HG03039 (cell line): ENCODE measurements around the gene SUPT4H1.

Experiments
- ATAC-seq: cut with Tn5 transposase; IDR thresholded peaks from one replicate; pipeline ENCODE4 v1.9.1; 2021; ENCODE audit warnings: mild to moderate bottlenecking, moderate library complexity; ENCODE audit not compliant: unreplicated experiment

SUPT4H1 gene

DNA sequence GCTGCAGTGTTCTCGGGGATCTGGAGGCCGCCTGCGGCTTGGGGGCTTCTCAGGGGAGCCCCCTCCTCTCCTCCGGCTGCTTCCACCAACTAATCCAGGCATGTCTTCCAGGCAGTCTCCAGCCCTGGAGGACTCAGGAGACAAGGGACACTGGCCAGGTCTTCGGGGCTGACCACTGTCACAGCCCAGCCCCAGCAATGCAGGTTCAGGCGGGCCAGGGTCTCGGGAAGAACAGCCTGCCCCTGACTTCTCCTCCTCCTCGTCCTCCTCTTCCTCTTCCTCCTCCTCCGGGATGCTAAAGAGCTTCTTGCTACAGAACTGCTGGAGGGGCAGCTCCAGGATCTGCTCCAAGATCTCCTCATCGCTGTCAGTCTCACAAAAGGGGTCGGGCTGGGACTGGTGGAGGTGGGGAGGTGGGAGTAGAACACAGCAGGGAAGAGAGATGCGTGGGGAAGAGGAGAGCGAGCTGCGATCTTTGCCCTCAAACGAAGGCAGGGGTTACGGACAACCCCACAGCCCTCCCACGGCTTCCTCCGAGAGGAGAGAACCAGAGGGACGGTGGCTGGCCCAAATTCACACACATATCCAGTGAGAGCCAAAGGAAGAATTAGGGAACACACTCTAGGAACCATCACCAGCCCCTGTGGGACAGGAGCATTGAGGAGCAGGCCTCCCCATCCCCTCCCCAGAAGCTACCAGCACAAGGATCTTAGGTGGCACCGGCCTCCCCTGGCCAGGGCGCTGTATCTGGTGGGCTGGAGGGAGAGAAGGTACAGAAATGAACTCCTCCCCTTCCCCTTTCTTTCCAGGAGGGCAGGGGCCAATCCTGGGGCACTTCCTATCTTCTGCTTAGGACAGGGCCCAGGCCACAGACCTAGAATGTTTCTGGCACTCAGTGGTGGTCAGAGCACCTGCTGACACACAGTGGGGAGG is 42.8 kb downstream of the SUPT4H1 start:
- no peak for ATAC-seq

DNA sequence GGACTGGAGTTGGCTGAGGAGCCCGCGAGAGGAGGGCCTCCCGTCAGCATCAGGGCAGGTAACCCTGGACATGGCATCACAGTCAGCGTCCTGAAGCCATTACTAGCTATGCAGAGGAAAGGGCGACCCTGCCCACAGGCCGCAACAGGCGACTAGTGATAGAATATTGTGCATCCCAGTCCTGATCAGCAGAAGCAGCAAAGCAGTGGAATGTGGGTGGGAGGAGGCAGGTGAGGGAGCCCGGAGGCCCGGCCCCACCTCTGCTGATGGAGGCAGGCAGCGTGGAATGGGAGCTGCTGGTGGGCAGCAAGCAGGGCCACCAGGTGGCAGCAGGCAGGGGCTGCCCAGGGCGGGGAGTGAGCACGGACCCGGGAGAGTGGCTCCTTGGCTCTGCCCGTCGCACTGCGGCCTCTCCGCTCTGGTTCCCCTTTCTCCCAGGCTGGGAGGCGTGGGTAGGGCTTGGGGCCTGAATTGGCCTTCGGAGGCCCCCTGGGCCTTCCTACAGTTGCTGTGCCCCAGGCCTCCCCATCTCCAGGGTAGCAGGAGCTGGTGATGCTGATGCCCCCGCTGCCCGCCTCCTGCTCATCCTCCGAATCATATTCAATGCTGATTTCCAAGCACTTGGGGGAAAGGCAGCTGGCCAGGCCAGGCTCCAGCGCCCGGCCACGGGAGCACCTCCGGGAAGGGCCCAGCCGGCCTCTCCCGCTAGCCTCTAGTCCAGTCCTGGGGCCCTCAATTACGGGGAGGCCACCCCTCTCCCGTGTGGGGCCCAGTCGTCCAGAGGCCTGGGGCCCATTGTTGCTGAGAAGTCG is 43.6 kb downstream of the SUPT4H1 start:
- ATAC-seq = no peak

DNA sequence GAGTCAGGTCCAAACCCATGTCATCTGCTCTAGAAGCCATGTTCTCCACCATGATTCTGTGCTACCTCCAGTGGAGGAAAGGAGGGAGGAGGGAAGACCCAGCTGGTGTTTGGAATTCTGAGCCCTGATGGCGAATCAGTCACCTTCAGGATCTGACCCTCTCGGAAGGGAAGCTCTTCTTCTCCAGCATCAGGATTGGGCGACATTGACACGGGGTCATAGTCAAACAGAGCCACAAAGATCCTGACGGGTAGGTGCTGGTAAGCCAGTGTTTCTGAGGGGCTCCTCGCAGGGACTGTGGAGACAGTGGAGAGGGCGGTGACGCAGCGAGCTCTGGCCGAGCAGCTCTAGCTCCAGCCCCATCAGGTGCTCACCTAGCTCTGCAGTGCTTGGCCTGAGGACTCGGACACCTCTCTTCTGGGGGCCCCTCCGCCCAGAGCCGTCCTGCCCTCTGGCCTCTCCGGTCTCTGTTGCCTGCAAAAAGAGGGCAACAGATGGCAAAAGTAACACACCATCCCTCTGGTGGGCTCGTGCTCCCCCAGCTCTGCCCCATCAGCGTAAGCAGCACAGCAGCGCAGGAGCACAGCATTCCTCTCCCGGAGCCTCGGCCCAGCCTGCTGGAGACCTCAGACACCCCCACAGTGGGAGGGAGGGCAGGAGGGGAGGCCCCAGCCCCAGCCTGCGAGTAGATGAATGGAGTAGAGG is 44.4 kb downstream of the SUPT4H1 start:
- ATAC-seq = no peak

DNA sequence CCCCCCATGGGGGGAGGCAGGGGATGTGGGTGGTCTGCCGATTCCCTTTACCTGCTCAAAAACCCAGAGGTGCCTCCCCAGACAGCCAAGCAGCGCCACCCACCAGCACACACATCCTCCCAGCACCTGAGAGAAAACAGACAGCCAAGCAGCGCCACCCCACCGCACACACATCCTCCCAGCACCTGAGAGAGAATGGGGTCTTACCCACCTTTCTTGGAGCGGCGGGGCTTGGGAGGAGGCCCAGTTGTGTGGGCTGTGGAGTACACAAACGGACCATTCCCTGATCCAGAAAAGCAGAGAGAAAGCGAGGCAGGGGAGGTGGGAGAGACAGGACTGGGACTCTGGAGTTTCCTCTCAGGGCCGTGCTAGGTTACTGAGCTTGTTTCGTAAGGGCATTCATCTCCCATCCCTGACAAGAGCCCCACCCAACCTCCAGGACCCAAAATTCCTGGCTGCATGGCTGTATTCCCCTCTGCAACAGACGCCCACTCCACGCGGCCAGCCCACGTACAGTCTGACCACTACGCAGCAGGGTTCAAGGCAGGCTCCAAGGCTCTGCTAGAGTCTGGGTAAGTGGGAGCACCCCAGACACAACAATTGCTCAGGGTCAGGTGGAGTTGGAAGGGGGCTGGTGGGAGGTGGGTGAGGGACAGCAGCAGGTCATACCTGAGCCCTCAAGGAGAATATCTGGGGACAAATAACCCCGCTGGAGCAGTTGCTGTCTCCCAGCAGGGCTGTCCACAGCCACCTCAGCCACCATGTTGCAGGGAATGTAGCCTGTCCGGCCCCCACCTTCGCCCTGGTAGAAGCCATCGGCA is 45.7 kb downstream of the SUPT4H1 start:
- no peak for ATAC-seq

DNA sequence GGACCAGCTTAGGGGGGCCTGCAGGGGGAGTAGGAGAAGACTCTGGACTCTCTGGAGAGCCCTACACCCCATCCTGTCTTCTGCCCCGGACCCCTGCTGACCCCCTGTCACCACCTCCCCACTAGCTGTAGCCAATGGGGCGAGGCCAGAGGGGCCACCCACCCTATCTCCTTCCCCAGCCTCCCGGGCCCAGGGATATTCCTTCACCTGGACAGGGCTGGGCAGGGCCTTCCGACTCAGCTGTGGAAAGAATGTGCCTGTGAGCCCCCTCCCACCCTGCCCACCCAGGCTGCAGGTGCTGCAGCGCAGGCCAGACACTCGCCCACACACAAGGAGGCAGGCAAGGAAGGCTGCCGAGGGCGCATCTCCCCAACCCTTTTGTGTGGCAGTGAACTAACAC is 46.4 kb downstream of the SUPT4H1 start:
- ATAC-seq = no peak

DNA sequence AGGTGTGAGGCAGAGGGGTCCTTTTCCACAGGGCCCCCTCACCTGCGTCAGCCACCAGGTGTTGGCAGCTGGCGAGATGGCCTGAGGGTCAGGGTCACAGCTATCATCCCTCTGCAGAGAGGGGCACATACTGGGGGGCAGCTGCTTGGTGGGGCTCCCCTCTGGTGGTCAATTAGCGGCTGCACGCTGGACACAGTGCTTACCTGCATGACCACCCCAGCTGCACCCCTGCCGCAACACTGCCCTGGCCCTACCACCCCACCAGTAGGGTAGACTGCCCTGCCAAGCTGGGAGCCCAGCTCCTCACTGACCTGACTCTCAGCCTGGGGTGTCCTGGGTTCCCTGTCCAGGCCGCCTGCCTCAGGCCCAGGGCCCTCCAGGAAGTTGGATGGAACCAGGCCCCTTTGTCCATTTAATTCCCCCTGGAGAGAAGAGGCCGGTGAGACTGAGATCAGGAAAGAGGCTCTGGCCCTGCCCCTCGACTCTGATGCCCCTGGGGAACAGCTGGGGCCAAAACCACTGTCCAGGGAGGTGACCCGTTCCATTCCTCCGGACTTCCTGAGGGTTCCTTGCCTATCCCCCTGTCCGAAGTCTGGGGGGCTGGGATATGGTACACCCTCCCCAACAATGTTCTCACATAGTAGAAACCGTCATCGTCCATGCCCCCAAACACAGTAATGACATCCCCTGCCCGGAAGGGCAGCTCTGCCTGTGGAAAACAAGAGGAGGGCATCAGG is 47.1 kb downstream of the SUPT4H1 start:
- no peak for ATAC-seq

DNA sequence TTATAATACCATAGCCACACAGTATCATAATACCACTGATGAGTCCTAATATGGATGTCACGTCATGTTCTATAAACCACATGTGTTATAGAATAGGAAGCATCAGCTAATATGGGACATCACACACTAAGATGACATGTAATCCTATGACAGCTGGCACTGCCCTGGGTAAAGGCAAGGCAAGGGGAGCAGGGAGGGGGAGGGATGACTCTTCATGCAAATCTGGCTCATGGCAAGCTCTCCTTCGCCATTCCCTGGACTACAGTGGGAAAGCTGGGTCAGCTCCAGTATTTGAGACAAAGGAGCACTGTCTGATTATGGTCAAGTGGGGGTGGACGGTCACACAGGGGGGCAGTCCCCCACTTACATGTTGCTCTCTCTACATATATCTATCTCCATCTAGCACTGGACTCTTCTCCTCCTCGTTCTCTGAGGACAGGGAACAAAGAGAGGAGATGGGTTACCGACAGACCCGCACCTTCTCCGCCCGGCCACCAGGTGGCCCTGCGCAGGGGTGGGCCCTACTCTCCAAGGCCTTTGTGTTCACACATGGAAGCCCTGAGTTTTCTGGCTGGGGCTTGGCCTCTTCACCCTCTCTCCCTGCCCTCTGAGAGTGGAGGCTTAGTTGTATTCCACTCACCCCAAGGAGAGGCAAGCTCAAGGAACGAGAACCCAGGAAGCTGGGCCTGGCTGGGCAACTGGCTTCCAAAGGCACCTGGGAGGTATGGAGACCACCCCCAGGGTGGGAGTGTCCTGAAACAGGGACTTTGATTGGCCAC is 47.8 kb downstream of the SUPT4H1 start:
- ATAC-seq = no peak

DNA sequence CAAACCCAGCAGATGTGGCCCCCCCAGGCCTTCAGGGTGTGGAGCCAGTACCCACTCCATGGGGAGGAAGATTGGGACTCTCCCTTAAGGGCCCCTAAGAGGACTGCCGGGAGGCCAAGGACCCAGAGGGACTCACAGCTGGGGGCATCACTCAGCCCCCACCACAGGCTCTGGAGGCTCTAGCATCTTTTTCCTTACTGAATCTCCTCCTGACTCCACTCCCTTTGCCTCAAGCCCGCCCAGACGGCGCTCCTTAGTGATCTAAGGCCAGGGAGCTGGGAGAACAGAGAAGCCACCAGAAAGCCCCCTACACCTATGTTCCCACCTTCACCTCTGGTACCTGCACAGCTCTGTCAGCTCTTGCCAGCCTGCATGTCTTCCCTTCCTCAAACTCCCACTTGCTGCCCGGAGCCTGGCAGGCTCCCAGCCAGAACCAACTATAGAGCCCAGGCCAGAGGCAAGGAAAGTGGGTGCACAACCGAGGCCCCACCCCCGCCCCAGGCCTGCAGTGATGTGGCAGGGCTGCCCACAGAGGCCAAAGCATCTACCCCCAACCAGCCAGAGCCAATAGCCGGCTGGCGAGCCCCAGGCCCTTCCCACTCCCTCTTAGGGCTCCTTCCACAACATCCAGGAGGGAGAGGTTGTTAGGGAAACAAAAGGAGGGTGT is 48.9 kb downstream of the SUPT4H1 start:
- ATAC-seq = no peak

DNA sequence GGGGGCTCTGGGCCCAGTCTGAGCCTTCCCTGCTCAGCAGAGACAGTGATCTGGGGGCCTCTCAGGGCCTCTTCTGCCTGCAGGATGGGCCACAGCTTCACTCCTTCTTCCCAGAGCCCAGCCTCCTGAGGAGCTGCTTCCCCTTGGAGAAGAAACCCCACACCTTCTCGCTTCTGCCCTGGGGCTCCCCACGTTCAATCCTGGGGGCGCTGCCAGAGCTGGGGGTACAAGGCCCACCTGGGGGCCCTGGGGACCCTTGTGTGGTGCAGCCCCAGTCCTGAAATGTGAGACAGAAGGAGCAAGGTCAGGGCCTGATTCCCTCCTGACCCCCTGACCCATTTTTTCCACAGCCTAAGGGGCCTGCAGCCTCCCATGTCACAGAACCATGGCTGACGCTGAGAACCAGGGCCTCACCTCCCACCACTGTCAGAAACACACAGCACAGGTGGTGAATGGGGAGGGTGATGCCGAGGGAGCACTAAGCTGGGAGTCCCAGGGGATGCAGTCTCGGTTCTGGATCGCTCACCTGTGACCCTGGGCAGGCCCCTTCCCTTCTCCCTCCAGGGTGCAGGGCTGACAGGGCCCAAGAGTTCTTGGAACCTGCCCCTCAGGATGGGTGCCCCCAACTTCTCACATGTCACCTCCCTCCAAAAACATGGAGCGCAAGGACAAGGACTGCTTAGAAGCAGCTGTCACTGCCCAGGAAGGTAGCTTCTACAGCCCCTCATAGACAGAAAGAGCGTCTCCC is 49.7 kb downstream of the SUPT4H1 start:
- ATAC-seq = no peak

DNA sequence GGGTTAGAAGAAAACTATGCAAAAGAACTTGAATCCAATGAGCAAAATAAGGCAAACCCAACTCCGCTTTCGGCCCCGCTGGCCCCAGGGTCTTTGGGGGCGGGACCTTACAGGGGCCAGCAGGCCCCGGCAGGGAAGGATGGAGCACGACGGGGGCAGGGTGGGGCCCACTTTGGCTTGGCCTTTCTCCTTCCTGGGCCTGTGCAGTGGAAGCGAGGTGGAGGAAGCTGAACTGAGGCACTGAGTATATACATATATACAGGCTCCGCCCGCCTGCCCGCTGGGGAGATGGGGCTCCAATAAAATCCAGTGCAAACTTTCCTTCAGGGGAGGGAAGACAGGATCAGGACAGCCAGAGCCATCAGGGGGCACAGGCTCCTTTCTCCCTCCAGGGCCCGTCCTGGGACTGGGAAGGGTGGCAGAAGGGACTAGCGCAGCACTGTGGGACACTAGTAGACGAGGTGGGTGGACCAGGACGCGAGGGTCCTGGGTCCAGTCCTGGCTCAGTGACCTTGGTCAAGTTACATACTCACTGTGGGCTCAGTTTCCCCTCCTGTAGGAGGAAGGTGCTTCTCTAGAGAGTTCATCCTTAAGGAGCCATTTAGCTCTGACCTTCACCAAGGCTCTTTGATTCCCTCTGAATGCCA is 50.4 kb downstream of the SUPT4H1 start:
- ATAC-seq = no peak

DNA sequence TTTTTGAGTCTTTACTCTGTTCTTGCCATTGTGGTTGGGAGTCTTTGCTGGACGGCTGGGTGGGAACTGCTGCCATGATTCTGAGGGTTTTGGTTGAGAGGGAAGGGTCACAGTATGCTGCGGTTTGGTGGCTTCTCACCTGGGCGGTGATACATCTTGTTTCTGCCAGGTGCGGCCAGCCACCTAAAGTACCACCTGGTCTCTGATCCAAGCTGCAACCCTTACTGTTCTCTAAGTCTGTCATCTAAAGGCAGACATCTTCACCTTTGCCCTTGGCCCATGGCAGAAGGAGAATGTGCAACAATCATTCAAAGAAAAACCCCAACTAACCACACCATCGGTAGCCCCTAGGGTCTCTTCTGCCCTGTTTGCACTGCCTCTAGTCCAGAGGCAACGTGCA is 51.7 kb downstream of the SUPT4H1 start:
- ATAC-seq = no peak
